AG20443 (cell line): ENCODE results near the gene ZDHHC7.

Experiments used
- DNase-seq: peaks from one replicate; pipeline ENCODE4 v3.0.0; 2012; ENCODE audit warnings: low spot score, mixed read lengths

The ZDHHC7 gene

DNA sequence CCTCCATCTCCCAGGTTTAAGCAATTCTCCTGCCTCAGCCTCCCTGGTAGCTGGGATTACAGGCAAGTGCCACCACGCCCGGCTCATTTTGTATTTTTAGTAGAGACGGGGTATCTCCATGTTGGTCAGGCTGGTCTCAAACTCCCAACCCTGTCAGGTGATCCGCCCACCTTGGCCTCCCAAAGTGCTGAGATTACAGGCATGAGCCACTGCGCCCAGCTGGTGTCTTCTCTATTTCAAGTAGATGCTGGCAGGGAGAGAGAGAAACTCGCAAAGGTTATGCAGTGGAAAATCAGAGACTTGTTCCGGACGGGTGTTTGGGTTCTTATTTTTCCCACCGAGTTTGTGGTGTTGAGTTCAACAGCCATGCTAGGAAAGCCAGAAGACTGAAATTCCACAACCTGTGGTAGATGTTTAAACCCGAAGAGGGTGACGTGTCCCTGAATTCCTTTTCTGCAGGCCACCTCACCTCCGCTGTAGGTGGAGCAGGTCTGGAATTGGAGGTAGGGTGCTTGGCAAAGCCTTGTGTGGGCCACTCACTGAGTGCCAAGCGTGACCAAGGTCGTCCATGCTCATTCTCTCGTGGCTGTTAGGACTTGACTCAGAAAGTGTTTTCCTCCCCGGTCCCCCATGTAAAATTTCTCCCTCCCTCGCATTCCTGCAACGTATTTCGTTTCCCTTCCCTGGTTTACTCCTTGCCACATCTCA, 7.3 kb upstream of the ZDHHC7 start:
- no peak for DNase-seq

GRCh38 chr16:85017633-85018032, 6.3 kb upstream of the ZDHHC7 start:
- no peak for DNase-seq

DNA sequence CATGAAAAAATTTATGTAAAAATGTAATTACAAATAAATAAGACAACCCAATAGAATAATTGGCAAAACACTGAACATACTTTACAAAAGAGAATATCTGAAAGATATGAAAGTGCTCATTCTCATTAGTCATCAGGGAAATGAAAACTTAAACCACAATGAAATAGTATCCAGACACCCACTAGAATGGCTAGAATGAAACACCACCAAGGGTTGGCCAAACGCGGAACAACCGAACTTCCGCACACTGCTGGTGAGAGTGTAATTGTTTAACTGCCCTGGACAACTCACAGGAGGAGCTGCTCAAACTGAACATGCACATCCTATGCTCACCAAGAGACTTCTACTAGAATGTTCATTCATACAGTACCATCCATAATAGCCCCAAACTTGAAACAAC, 5.8 kb upstream of the ZDHHC7 start:
- DNase-seq, result no peak

DNA sequence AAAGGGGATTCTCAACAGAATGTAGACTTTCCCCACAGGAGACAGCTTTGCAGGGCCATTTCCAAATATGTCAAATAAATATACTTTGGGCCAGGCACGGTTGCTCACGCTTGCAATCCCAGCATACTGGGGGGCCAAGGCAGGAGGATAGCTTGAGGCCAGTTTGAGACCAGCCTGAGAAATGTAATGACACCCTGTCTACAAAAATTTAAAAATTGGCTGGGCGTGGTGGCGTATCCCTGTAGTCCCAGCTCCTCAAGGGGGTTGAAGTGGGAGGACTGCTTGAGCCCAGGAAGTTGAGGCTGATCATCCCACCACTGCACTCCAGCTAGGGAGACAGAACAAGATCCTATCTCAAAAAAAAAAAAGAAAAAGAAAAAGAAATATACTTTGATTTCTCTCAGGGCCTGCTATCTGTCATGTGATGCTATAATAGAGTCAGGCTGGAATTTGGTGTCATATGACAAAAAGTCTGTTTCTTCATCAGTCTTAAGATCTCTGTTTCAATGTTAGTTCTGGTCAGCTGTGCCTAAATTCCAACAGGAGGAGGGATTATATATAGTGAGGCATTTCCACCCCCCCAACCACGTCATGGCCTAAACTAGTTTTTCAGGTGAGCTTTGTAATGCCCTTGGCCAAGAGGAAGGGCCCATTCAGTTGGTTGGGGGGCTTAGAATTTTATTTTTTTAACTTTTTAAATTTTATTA, 4.3 kb upstream of the ZDHHC7 start:
- DNase-seq, result no peak

GRCh38 chr16:85014311-85014710, 3.0 kb upstream of the ZDHHC7 start:
- DNase-seq, result no peak

DNA sequence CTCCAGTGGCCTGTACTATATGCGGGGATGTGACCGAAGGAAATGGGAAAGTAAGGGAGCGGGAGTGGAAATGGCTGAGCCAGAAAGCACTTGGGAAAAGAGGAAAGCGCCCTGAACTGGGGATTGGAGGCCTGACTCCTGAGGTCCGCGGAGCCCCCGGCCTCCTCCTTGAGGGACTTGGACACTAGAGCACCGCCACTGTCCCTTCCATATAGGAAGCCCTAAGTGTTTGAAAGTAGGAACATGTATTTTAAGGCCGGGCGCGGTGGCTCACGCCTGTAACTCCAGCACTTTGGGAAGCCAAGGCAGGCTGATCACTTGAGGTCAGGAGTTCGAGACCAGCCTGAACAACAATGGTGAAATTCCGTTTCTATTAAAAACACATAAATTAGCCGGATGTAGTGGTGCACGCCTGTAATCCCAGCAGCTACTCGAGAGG, 530 bp upstream of the ZDHHC7 start:
- no peak for DNase-seq

GRCh38 chr16:85010446-85010930, 847 bp downstream of the ZDHHC7 start:
- DNase-seq, result no peak

- DNase-seq, result no peak
These were observed 3.1 kb downstream of the ZDHHC7 start for GRCh38 chr16:85008271-85008670.

- DNase-seq, result no peak
These were observed 3.7 kb downstream of the ZDHHC7 start for GRCh38 chr16:85007496-85008214.

- DNase-seq, result no peak
These were observed 4.7 kb downstream of the ZDHHC7 start for GRCh38 chr16:85006639-85007038.

DNA sequence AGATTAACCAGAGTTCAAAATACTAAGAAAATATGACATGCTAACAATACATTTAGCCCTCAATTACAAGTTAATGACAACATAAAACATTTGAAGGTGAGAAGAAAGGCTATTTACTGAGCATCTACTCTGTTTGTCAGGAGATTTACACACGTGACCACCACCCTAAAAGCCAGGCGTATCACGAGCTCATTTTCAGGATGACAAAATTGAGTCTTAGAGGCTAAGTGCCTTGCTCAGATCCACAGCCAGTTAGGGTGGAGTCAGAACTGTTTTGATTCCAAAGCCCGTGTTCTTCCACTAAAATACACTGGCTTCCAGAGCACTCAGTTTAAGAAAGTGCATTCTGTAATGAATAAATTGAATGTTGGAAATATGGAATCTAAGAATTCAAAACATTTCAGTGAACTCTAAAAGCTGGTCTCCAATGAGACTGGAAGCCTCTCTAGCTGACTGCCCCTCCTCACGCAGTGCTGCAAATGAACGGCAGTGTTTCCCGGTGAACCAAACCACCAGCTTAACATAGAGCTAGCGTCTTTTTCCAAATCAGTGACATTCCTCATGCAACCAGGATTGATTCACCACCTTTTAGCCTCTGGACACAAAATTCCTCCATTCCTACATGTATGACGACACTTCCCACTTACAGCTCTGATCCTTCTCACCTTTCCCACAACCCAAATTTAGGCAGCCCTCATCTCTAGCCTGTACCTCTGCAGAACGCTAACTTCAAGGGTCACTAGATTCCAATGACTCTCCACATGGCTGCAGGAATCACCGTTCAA, 5.9 kb downstream of the ZDHHC7 start:
- peak; percentile 57 for DNase-seq

DNA sequence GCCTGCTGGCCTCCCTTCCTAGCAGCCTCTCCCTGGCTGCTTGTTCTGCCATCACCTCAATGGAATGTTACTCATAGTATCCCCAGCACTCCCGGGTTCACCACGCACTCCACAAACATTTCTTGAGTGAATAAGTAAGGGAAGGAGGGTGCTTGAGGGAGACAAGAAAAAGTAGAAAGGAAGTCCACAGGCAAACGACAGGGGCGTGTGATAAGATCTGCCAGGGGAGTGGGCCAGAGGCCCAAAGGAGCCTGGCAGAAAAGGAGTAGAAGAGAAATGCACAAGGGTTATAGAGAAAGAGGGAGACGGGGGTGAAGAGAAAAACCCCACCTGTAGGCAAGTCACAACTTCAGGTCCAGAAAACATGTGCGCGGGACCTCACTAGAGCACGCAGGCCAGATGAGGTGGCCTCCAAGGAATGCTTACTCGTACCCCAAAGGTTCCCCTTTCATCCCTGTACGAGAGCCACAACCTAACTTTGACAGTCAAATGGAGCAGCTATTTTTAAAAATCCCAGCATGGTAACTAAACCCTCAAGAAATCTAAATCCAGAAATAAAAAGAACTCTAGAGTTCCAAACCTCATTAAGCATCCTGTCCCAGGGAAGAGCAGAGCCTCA, 6.6 kb downstream of the ZDHHC7 start:
- DNase-seq, result peak; percentile 89

GRCh38 chr16:85003725-85004586, 7.4 kb downstream of the ZDHHC7 start:
- no peak for DNase-seq

GRCh38 chr16:85003076-85003475, 8.3 kb downstream of the ZDHHC7 start:
- DNase-seq, result no peak

DNA sequence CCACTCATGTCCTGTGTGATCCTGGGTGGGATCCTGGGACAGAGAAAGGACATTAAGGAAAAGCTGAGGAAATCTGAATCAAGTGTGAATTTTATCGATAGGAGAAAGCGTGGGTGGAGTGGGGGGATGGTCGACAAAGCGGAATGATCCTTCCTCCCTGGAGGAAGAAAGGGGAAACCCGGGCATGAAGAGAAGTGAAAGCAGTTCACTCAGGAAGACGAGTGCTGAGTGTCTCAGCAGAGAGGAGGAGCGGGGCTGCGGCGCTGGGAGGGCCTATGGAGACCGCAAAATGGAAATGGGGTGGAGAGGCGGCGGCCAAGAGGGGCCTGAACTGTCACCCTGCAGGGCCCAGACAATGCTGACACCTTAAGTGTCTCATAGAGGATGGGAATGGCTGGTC, 8.7 kb downstream of the ZDHHC7 start:
- no peak for DNase-seq

DNA sequence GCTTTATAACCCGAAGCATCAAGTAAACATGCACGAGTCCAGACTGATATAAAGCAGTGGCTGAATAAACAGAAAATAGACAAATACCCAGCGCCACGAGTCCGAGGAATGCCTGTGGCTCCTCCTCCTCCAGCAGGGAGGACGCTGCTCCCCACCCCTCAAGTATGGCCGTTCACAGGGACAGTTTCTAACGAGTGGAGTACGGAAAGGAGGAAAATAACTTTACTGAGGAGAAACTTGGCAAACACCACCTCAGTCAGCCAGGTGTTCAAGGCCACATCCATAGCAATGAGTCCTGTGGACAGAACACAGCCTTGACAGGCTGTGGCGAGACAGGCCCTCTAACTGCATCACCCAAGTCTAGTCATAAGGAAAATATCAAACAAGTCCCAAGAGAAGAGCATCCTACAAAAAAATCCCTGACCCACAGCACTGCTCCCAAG, 9.2 kb downstream of the ZDHHC7 start:
- no peak for DNase-seq

- DNase-seq, result no peak
These were observed 11.4 kb downstream of the ZDHHC7 start for GRCh38 chr16:84999857-85000480.

DNA sequence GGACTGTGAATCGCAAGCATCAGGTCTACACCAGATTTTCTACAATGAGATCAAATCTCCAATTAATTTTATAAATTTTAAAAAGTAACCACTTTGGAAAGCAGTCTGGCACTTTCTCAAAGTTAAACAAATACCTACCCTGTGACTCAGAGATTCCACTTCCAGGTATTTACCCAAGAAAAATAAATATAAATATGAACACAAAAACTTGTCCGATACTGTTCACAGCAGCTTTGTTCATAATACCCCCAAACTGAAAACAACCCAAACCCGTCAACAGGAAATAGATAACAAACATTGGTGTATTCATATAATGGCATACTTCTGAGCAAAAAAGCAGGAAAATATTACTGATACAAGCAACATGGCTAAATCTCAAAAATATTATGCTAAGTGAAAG, 12.1 kb downstream of the ZDHHC7 start:
- no peak for DNase-seq

DNA sequence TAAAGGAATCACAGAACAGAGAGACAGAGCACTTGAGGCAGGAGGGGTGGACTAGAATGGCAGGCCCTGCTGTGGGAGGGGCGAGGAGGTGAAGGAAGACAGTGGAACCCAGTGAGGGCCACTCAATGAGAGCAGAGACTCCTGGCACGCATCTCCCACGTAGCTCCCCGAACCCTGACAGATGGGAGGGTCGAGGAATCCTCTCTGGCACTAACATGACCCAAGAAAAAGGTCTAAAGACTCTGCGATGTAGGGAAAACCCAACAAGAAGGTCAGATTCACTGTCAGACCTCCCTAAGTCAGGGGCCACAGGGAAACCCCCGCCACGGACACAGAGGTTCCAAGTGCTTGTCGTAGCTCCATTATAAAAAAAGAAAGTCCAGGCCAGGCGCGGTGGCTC, 15.0 kb downstream of the ZDHHC7 start:
- no peak for DNase-seq

DNA sequence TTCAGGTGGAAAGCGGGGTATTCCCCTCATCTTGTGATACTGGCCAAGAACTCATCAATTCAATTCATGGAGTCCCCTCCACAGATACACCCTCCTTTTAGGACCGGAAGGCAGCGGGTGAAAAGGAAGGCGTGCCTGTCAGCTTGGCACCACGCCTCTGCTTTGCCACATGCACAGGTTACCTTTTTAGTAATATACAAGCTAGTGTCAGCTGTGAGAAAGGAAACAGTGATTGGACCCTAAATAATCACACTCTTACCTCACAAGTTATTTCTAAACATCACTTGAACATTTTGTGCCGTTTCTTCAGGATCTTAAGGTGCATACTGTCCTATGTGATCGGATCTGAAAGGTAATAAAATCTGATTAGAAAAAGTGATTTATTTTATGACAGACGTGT, 15.7 kb downstream of the ZDHHC7 start:
- no peak for DNase-seq
